Epithelial cell of esophagus (primary cell): ENCODE results near the gene TMEM238.
"Not testable (repeated sequence)": the region's sequence is repeated elsewhere in the genome, so short reads cannot be mapped to it uniquely, and the experiment has no call there.

Source experiments
- DNase-seq: peaks from one replicate; pipeline ENCODE4 v3.0.0; 2010; ENCODE audit warnings: low read depth
- H3K4me3 ChIP-seq: 2 replicates; pipeline ENCODE4 v1.5.1; 2011; ENCODE audit warnings: mild to moderate bottlenecking, low read length, control low read depth
- CTCF ChIP-seq: IDR thresholded peaks from 2 replicates; pipeline ENCODE4 v1.5.1; 2011; ENCODE audit warnings: low read depth, mild to moderate bottlenecking, low read length, control low read depth, inconsistent platforms; ENCODE audit not compliant: insufficient read depth; ENCODE audit errors: missing control alignments

The TMEM238 gene

GRCh38 chr19:55407800-55408532 is 23.9 kb upstream of the TMEM238 start:
- TF ChIP-seq CTCF: no peak
- H3K4me3 ChIP-seq: peak overlapping the region; percentile 53
- DNase-seq: peak; percentile 99

GRCh38 chr19:55407550-55407799 is 23.4 kb upstream of the TMEM238 start, which contains the start of gene UBE2S:
Gene UBE2S (minus strand): TSS chr19:55407788. CDS start chr19:55407589, 199 bp downstream.
- H3K4me3 ChIP-seq: peak within 1 kb of the TSS; percentile 72
- DNase-seq: not testable (repeated sequence)

- no peak for TF ChIP-seq CTCF
- peak; percentile 43 for DNase-seq
- peak overlapping the region; percentile 72 for H3K4me3 ChIP-seq
Measured at GRCh38 chr19:55406826-55407549, 22.9 kb upstream of the TMEM238 start.

- H3K4me3 ChIP-seq: peak overlapping the region; percentile 72
- TF ChIP-seq CTCF: no peak
- no peak for DNase-seq
Measured at GRCh38 chr19:55406091-55406825, 22.2 kb upstream of the TMEM238 start.

- no peak for DNase-seq
- peak overlapping the region; percentile 72 for H3K4me3 ChIP-seq
- TF ChIP-seq CTCF: no peak
Measured at GRCh38 chr19:55405638-55406037, 21.5 kb upstream of the TMEM238 start.

- DNase-seq: no peak
- TF ChIP-seq CTCF: no peak
- no peak overlapping the region for H3K4me3 ChIP-seq
Measured at GRCh38 chr19:55402509-55402908, 18.4 kb upstream of the TMEM238 start.

- not testable (repeated sequence) for H3K4me3 ChIP-seq, DNase-seq
Measured at GRCh38 chr19:55401390-55401789, 17.3 kb upstream of the TMEM238 start.
